GM12891 (cell line): ENCODE data around the gene PIK3CB.

Source experiments
- POLR2A ChIP-seq: IDR thresholded peaks from 2 replicates; pipeline ENCODE4 v1.6.1; 2011; ENCODE audit warnings: low read depth, low read length, control low read depth
- POLR2AphosphoS5 ChIP-seq: IDR thresholded peaks from 2 replicates; pipeline ENCODE4 v1.6.1; 2011; ENCODE audit warnings: low read depth, low read length, control low read depth
- TAF1 ChIP-seq: IDR thresholded peaks from 2 replicates; pipeline ENCODE4 v1.6.1; 2011; ENCODE audit warnings: low read depth, low read length, control low read depth

DNA sequence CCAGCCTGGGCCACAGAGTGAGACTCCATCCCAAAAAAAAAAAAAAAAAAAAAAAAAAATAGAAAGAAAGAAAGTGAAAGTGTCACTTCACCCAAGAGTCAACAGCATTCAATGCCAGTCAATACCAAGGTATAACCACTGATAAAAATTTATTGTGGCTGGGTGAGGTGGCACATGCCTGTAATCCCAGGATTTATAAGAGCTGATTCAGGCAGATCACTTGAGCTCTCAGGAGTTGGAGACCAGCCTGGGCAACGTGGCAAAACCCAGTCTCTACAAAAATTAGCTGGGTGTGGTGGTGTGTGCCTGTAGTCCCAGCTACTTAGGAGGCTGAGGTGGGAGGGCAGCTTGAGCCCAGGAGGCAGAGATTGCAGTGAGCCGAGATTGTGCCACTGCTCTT is 46.5 kb upstream of the PIK3CB start:
- TF ChIP-seq POLR2A (no peak), POLR2AphosphoS5 (no peak), TAF1 (no peak)
